Duodenal mucosa (tissue), 2 donors: ENCODE data around the gene HMMR.
A peak's percentile ranks its signal among the peaks of the same experiment; 100 is the strongest.
"Not testable (repeated sequence)": the region's sequence is repeated elsewhere in the genome, so short reads cannot be mapped to it uniquely, and the experiment has no call there.

Source experiments
- H3K27ac ChIP-seq: one replicate; pipeline ENCODE4 v1.7.0; 2013; ENCODE audit warnings: low read depth, low read length
- H3K27me3 ChIP-seq, 2 donors: one replicate each; pipeline ENCODE4 v1.7.0; 2013; ENCODE audit warnings: low read length in 2 of 2, control low read depth in 1 of 2; ENCODE audit not compliant: insufficient read depth in 2 of 2, control insufficient read depth in 1 of 2
- H3K36me3 ChIP-seq, 2 donors: one replicate each; pipeline ENCODE4 v1.7.0; 2013; ENCODE audit warnings: low read length in 2 of 2, control low read depth in 1 of 2; ENCODE audit not compliant: insufficient read depth in 2 of 2, control insufficient read depth in 1 of 2
- H3K4me1 ChIP-seq, 2 donors: one replicate each; pipeline ENCODE4 v1.7.0; 2013; ENCODE audit warnings: low read length in 2 of 2, control low read depth in 1 of 2; ENCODE audit not compliant: insufficient read depth in 2 of 2, control insufficient read depth in 1 of 2
- H3K4me3 ChIP-seq, 2 donors: one replicate each; pipeline ENCODE4 v1.7.0; 2013; ENCODE audit warnings: low read length in 2 of 2, low read depth in 1 of 2
- H3K9ac ChIP-seq, 2 donors: one replicate each; pipeline ENCODE4 v1.7.0; 2013; ENCODE audit warnings: low read length in 2 of 2, low read depth in 1 of 2
- H3K9me3 ChIP-seq, 2 donors: one replicate each; pipeline ENCODE4 v1.7.0; 2013; ENCODE audit warnings: low read length in 2 of 2, control low read depth in 1 of 2; ENCODE audit not compliant: control insufficient read depth in 1 of 2

Gene HMMR

GRCh38 chr5:163532171-163533084 lies 72.0 kb downstream of the HMMR start:
- Histone ChIP-seq H3K9ac (no peak overlapping the region), H3K4me1 (peaks cover 22 to 36% of the 10 kb centered on the region in 2 donors), H3K36me3 (no peaks in the 10 kb centered on the region), H3K9me3 (no peaks in the 10 kb centered on the region), H3K4me3 (no peak overlapping the region), H3K27ac (no peak overlapping the region), H3K27me3 (no peaks in the 10 kb centered on the region)

GRCh38 chr5:163533223-163533622 lies 72.8 kb downstream of the HMMR start:
- no peak overlapping the region for H3K4me3 ChIP-seq
- peaks cover 22 to 36% of the 10 kb centered on the region in 2 donors for H3K4me1 ChIP-seq
- H3K9ac ChIP-seq, result no peak overlapping the region
- H3K27ac ChIP-seq, result no peak overlapping the region
- H3K36me3 ChIP-seq, result no peaks in the 10 kb centered on the region
- H3K27me3 ChIP-seq, result no peaks in the 10 kb centered on the region
- H3K9me3 ChIP-seq, result no peaks in the 10 kb centered on the region

- no peak overlapping the region for H3K9ac ChIP-seq
- H3K36me3 ChIP-seq, result no peaks in the 10 kb centered on the region
- H3K27me3 ChIP-seq, result no peaks in the 10 kb centered on the region
- peak overlapping the region in 1 of 2 donors; percentile 19 for H3K4me3 ChIP-seq
- no peaks in the 10 kb centered on the region for H3K9me3 ChIP-seq
- H3K4me1 ChIP-seq, result peaks cover 22 to 36% of the 10 kb centered on the region in 2 donors
- no peak overlapping the region for H3K27ac ChIP-seq
Observed at GRCh38 chr5:163534492-163535094, 74.2 kb downstream of the HMMR start.

- H3K9ac ChIP-seq, result no peak overlapping the region
- no peaks in the 10 kb centered on the region for H3K27me3 ChIP-seq
- H3K36me3 ChIP-seq, result no peaks in the 10 kb centered on the region
- peak overlapping the region; percentile 14 to 19 for H3K4me3 ChIP-seq
- H3K27ac ChIP-seq, result no peak overlapping the region
- peaks cover 22 to 36% of the 10 kb centered on the region in 2 donors for H3K4me1 ChIP-seq
- H3K9me3 ChIP-seq, result no peaks in the 10 kb centered on the region
Observed at GRCh38 chr5:163535290-163535689, 74.9 kb downstream of the HMMR start.

- H3K4me1 ChIP-seq, result peaks cover 19 to 33% of the 10 kb centered on the region in 2 donors
- not testable (repeated sequence) for H3K9me3 ChIP-seq, H3K27ac ChIP-seq, H3K27me3 ChIP-seq, H3K36me3 ChIP-seq, H3K9ac ChIP-seq, H3K4me3 ChIP-seq
Observed at GRCh38 chr5:163536442-163536841, 76.0 kb downstream of the HMMR start.

GRCh38 chr5:163540696-163541095 lies 80.3 kb downstream of the HMMR start:
- Histone ChIP-seq H3K9me3 (no peaks in the 10 kb centered on the region), H3K27ac (no peak overlapping the region)

More at GRCh38 chr5:163540696-163541095, 80.3 kb downstream of the HMMR start:
- no peaks in the 10 kb centered on the region for H3K27me3 ChIP-seq
- H3K9ac ChIP-seq, result no peak overlapping the region
- peaks cover 0 to 1% of the 10 kb centered on the region in 2 donors for H3K4me1 ChIP-seq
- no peaks in the 10 kb centered on the region for H3K36me3 ChIP-seq
- H3K4me3 ChIP-seq, result no peak overlapping the region
